HepG2 (cell line): ENCODE measurements around the gene GIMAP8. TPM values are rescaled to one million over a fixed set of nuclear protein-coding genes. Genes with fewer than 3 reads are reported as not detected.

Experiments
- ATAD3A ChIP-seq: sonication (generic); formaldehyde crosslinking; IDR thresholded peaks from 2 replicates; pipeline ENCODE4 v1.4.0; 2020; ENCODE audit warnings: missing genetic modification reagents
- CEBPB ChIP-seq: IDR thresholded peaks from 2 replicates; pipeline ENCODE4 v1.6.1; 2011; ENCODE audit warnings: low read depth, low read length, improper control_type of control experiment, borderline replicate concordance
- CEBPG ChIP-seq: IDR thresholded peaks from 2 replicates; pipeline ENCODE4 v1.6.1; 2016
- FOXA1 ChIP-seq, 2 experiments: fragments of 450-650 bp in 1 of 2; sonication (generic) in 1 of 2; formaldehyde crosslinking in 1 of 2; IDR thresholded peaks; 2 replicates each; pipeline versions ENCODE4 v1.4.0 to v1.6.1; 2016 to 2020; ENCODE audit warnings: missing genetic modification reagents in 1 of 2
- GATAD2A ChIP-seq: IDR thresholded peaks from 2 replicates; pipeline ENCODE4 v1.6.1; 2016
- JUN ChIP-seq: sonication (generic); formaldehyde crosslinking; IDR thresholded peaks from 2 replicates; pipeline ENCODE4 v1.4.0; 2020; ENCODE audit warnings: mild to moderate bottlenecking, missing genetic modification reagents
- MAFK ChIP-seq, 2 experiments: IDR thresholded peaks in 1 of 2; conservative IDR thresholded peaks in 1 of 2; 2 replicates each; pipeline ENCODE4 v1.6.1; 2011; ENCODE audit warnings: improper control_type of control experiment in 2 of 2, low read length in 2 of 2
- MED1 ChIP-seq: sonication (generic); formaldehyde crosslinking; IDR thresholded peaks from 2 replicates; pipeline ENCODE4 v1.4.0; 2020; ENCODE audit warnings: missing genetic modification reagents
- MIER2 ChIP-seq: IDR thresholded peaks from 2 replicates; pipeline ENCODE4 v1.6.1; 2016; ENCODE audit warnings: missing biosample characterization, missing genetic modification reagents
- MIXL1 ChIP-seq: IDR thresholded peaks from 2 replicates; pipeline ENCODE4 v1.6.1; 2016
- STAT5B ChIP-seq: sonication (generic); formaldehyde crosslinking; IDR thresholded peaks from 2 replicates; pipeline ENCODE4 v1.4.0; 2020; ENCODE audit warnings: missing genetic modification reagents
- SUZ12 ChIP-seq: fragments of 150-350 bp; IDR thresholded peaks from 2 replicates; pipeline ENCODE4 v1.6.1; 2014; ENCODE audit warnings: low read depth, low read length
- XBP1 ChIP-seq: sonication (generic); formaldehyde crosslinking; IDR thresholded peaks from 2 replicates; pipeline ENCODE4 v1.5.0; 2020; ENCODE audit warnings: missing genetic modification reagents
- ZHX1 ChIP-seq: sonication (generic); formaldehyde crosslinking; IDR thresholded peaks from 2 replicates; pipeline ENCODE4 v1.8.1; 2022; ENCODE audit warnings: low read depth, mild to moderate bottlenecking, missing genetic modification reagents
- ZMYM4 ChIP-seq: sonication (generic); formaldehyde crosslinking; IDR thresholded peaks from 2 replicates; pipeline ENCODE4 v1.8.1; 2023; ENCODE audit warnings: mild to moderate bottlenecking, missing genetic modification reagents
- ZNF230 ChIP-seq: sonication (generic); formaldehyde crosslinking; IDR thresholded peaks from 2 replicates; pipeline ENCODE4 v1.4.0; 2020; ENCODE audit warnings: mild to moderate bottlenecking, missing genetic modification reagents
- ZNF292 ChIP-seq: sonication (generic); formaldehyde crosslinking; IDR thresholded peaks from 2 replicates; pipeline ENCODE4 v1.8.1; 2022; ENCODE audit warnings: mild to moderate bottlenecking, low read depth, missing genetic modification reagents, borderline replicate concordance
- ZNF644 ChIP-seq: IDR thresholded peaks from 2 replicates; pipeline ENCODE4 v1.6.1; 2016; ENCODE audit warnings: low read depth
- ZSCAN12 ChIP-seq: sonication (generic); formaldehyde crosslinking; IDR thresholded peaks from 2 replicates; pipeline ENCODE4 v1.9.0; 2021; ENCODE audit warnings: mild to moderate bottlenecking, missing genetic modification reagents
- polyA plus RNA-seq, 8 experiments: library from polyadenylated mRNA; depleted of rRNA in 3 of 8; stranded (reverse) in 7 of 8; unstranded in 1 of 8; fragments of >200 nt; fragmentation: Illumina TruSeq in 4 of 8; extraction: Trizol in 4 of 8; gene quantifications; 2 replicates each; pipeline versions ENCODE4 v1.2.1 to v1.2.3, GENCODE V29; 2011 to 2016; ENCODE audit warnings: low read depth in 4 of 8, missing spikeins in 1 of 8, mixed read lengths in 1 of 8; ENCODE audit not compliant: insufficient read depth in 1 of 8
- total RNA-seq, 5 experiments: library from RNA; depleted of rRNA; stranded (reverse); fragments of >200 nt; fragmentation: Illumina TruSeq; extraction: Trizol; gene quantifications; 2 replicates each; pipeline ENCODE4 v1.2.3, GENCODE V29; 2016; ENCODE audit warnings: low read depth in 1 of 5
- TF ChIP-seq, protein P1 (sequence below): sonication (generic); formaldehyde crosslinking; IDR thresholded peaks from 2 replicates; pipeline ENCODE4 v1.4.0; 2020; ENCODE audit warnings: missing genetic modification reagents, mild to moderate bottlenecking, borderline replicate concordance
- TF ChIP-seq, protein P2 (sequence below): sonication (generic); formaldehyde crosslinking; IDR thresholded peaks from 2 replicates; pipeline ENCODE4 v1.5.0; 2020; ENCODE audit warnings: missing genetic modification reagents

Gene GIMAP8
- total and polyA plus RNA-seq, 2 of the 13 experiments (the other 11 are each of a cell fraction or from before 2014, with no cell fraction given), result not detected

- TF ChIP-seq, protein P1, sequence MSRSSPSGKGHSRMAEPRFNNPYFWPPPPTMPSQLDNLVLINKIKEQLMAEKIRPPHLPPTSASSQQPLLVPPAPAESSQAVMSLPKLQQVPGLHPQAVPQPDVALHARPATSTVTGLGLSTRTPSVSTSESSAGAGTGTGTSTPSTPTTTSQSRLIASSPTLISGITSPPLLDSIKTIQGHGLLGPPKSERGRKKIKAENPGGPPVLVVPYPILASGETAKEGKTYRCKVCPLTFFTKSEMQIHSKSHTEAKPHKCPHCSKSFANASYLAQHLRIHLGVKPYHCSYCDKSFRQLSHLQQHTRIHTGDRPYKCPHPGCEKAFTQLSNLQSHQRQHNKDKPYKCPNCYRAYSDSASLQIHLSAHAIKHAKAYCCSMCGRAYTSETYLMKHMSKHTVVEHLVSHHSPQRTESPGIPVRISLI (CRISPR knock-in tag), result peak; percentile 40; the same call in 1 of the 2 replicates
- peak; percentile 78 for TF ChIP-seq ZMYM4 (CRISPR knock-in tag)
- 0 out of 2 replicates have a peak, but pooled peaks have one; percentile 25 for TF ChIP-seq ZNF230 (CRISPR knock-in tag)
- peak; percentile 50 for TF ChIP-seq ZHX1
- TF ChIP-seq, protein P2, sequence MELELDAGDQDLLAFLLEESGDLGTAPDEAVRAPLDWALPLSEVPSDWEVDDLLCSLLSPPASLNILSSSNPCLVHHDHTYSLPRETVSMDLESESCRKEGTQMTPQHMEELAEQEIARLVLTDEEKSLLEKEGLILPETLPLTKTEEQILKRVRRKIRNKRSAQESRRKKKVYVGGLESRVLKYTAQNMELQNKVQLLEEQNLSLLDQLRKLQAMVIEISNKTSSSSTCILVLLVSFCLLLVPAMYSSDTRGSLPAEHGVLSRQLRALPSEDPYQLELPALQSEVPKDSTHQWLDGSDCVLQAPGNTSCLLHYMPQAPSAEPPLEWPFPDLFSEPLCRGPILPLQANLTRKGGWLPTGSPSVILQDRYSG (CRISPR knock-in tag), result no peak
- TF ChIP-seq SUZ12, result no peak
- peak; percentile 83 for TF ChIP-seq CEBPG (CRISPR knock-in tag)
- peak; percentile 67; the same call in 1 of the 2 replicates for TF ChIP-seq MIXL1
- TF ChIP-seq GATAD2A, result peak; percentile 95
- peak; percentile 22; the same call in 1 of the 2 replicates for TF ChIP-seq FOXA1 (IDR thresholded peaks at IDR 0.05)
- TF ChIP-seq FOXA1 (CRISPR knock-in tag; IDR thresholded peaks at IDR 0.05), result peak; percentile 93
- no peak for TF ChIP-seq ZSCAN12 (CRISPR knock-in tag)
- TF ChIP-seq ZNF644 (CRISPR knock-in tag), result 0 out of 2 replicates have a peak, but pooled peaks have one; percentile 21
- no peak for TF ChIP-seq MAFK (conservative IDR thresholded peaks at IDR 0.05 in 1 of 2, IDR thresholded peaks at IDR 0.05 in 1 of 2; ENCODE audit: low read length in 2 of 2)
- 0 out of 2 replicates have a peak, but pooled peaks have one; percentile 22 for TF ChIP-seq STAT5B (CRISPR knock-in tag)
- TF ChIP-seq MIER2, result peak; percentile 65; the same call in 1 of the 2 replicates
- TF ChIP-seq ZNF292 (CRISPR knock-in tag), result peak; percentile 77; the same call in 1 of the 2 replicates
- peak; percentile 39; the same call in 1 of the 2 replicates for TF ChIP-seq CEBPB
- TF ChIP-seq ATAD3A, result no peak
- peak; percentile 44; the same call in 1 of the 2 replicates for TF ChIP-seq MED1 (CRISPR knock-in tag)
- TF ChIP-seq XBP1, result no peak
- 0 out of 2 replicates have a peak, but pooled peaks have one; percentile 41 for TF ChIP-seq JUN (CRISPR knock-in tag)
Measured at GRCh38 chr7:150415161-150416153, 35.0 kb upstream of the GIMAP8 start (continued).
